ENCODE results near the gene ARHGAP15. TPM values are rescaled to one million over a fixed set of nuclear protein-coding genes. Genes with fewer than 3 reads are reported as not detected.

ARHGAP15 gene
- total and polyA plus RNA-seq, 3 donors from 2014 or later = 2.2 to 15.0 (median 7.7) TPM

DNA sequence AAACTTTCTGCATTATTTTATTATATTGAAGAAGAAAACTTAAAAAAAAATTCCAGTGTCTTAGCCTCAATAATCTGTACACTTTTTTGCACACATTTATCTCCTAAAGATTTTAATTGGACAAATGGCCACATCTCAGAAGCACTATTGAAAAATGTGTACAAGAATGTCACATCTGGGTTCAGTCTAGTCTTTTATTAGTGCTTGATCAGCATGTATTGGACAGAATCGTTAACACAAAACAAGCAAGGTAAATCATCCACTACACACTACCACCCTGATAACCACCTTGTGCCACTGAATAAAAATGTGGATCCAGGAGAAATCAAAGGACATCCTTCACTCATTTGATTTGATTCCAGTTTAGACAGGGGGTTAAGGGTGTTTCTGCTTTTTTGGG is 554.8 kb downstream of the ARHGAP15 start:
- no peak overlapping the region for H3K27ac ChIP-seq
- no peaks in the 10 kb centered on the region for H3K4me1 ChIP-seq
- H3K4me3 ChIP-seq = no peak overlapping the region
- DNase-seq = no peak
- WGBS, 2 donors = 78 to 91% methylated on average over 1 of the region's 1 CpG
- H3K27me3 ChIP-seq = no peaks in the 10 kb centered on the region
- no peaks in the 10 kb centered on the region for H3K36me3 ChIP-seq (ENCODE audit: low read depth, missing control alignments)
- intact Hi-C loops (cut with DNase I; ENCODE audit: low total_unique reads) = no loop called here
- TF ChIP-seq CTCF (IDR thresholded peaks at IDR 0.05) = no peak
- no peak for TF ChIP-seq POLR2A (IDR thresholded peaks at IDR 0.05)
- no peaks in the 10 kb centered on the region for H3K9me3 ChIP-seq

GRCh38 chr2:143684551-143685320 is 555.5 kb downstream of the ARHGAP15 start:
- Histone ChIP-seq H3K9me3 (no peaks in the 10 kb centered on the region), H3K27ac (no peak overlapping the region), H3K4me1 (no peaks in the 10 kb centered on the region), H3K4me3 (no peak overlapping the region), H3K36me3 (ENCODE audit: low read depth, missing control alignments) (no peaks in the 10 kb centered on the region), H3K27me3 (no peaks in the 10 kb centered on the region)
- 83 to 84% methylated on average over 11 of the region's 11 CpGs for WGBS, 2 donors
- intact Hi-C loops (cut with DNase I; ENCODE audit: low total_unique reads) = no loop called here
- TF ChIP-seq POLR2A (IDR thresholded peaks at IDR 0.05) (no peak), CTCF (IDR thresholded peaks at IDR 0.05) (no peak)
- DNase-seq = no peak

GRCh38 chr2:143685421-143686078 is 556.3 kb downstream of the ARHGAP15 start:
- Histone ChIP-seq H3K36me3 (ENCODE audit: low read depth, missing control alignments) (no peaks in the 10 kb centered on the region), H3K4me1 (no peaks in the 10 kb centered on the region), H3K9me3 (no peaks in the 10 kb centered on the region), H3K27ac (no peak overlapping the region), H3K4me3 (no peak overlapping the region), H3K27me3 (no peaks in the 10 kb centered on the region)
- DNase-seq = no peak
- WGBS, 2 donors = 80 to 86% methylated on average over 6 of the region's 6 CpGs
- intact Hi-C loops (cut with DNase I; ENCODE audit: low total_unique reads) = no loop called here
- TF ChIP-seq CTCF (IDR thresholded peaks at IDR 0.05) = no peak
- TF ChIP-seq POLR2A (IDR thresholded peaks at IDR 0.05) = no peak

DNA sequence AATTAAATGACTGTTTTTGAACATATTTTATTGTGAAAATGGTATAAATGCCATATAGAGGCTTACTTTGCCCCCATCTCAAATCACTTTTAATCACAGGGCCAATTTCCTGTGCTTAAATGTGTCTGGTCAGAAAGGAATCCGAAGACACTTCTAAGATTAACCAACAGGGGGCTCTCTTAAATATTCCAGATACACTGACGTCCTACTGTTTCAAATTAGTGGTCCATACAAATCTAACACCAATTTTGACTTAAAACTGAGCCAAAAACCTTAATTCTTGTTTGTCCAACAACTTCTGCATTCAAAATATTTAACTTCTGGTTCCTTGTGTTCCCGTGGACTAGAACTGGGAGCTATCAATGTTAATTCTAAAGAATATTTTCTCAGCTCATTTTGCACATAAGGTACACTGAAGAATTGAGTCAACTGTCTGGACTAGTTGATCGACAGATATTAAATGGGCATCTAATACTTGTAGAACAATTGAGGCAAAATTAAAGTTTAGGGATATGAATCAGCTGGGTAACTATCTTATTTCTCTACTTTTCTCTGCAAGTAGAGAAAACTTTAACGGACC is 557.5 kb downstream of the ARHGAP15 start:
- intact Hi-C loops (cut with DNase I; ENCODE audit: low total_unique reads) = no loop called here
- Histone ChIP-seq H3K4me1 (no peaks in the 10 kb centered on the region), H3K27ac (no peak overlapping the region), H3K4me3 (no peak overlapping the region), H3K36me3 (ENCODE audit: low read depth, missing control alignments) (no peaks in the 10 kb centered on the region), H3K9me3 (no peaks in the 10 kb centered on the region), H3K27me3 (no peaks in the 10 kb centered on the region)
- TF ChIP-seq POLR2A (IDR thresholded peaks at IDR 0.05) (no peak), CTCF (IDR thresholded peaks at IDR 0.05) (peak; percentile 29 to 68 (median 34))
- 53 to 56% methylated on average over 5 of the region's 5 CpGs for WGBS, 2 donors
- DNase-seq = no peak
